Parathyroid adenoma (tissue), 2 donors: ENCODE data around the gene PKIG.

ENCODE experiments used
- H2AFZ ChIP-seq: fragments of 300-600 bp; sonication (generic); one replicate; pipeline ENCODE4 v1.7.0; 2017; ENCODE audit warnings: antibody characterized with exemption, mild to moderate bottlenecking
- H3K27ac ChIP-seq: fragments of 300-600 bp; sonication (generic); one replicate; pipeline ENCODE4 v1.7.0; 2017
- H3K27me3 ChIP-seq: fragments of 300-600 bp; sonication (generic); one replicate; pipeline ENCODE4 v1.7.0; 2017; ENCODE audit warnings: low read length; ENCODE audit not compliant: control insufficient read depth, insufficient read depth
- H3K36me3 ChIP-seq: fragments of 300-600 bp; sonication (generic); one replicate; pipeline ENCODE4 v1.7.0; 2017; ENCODE audit warnings: low read length; ENCODE audit not compliant: control insufficient read depth, insufficient read depth
- H3K4me1 ChIP-seq: fragments of 300-600 bp; sonication (generic); one replicate; pipeline ENCODE4 v1.7.0; 2017; ENCODE audit warnings: control low read depth
- H3K4me2 ChIP-seq: fragments of 300-600 bp; sonication (generic); one replicate; pipeline ENCODE4 v1.7.0; 2017; ENCODE audit warnings: low read length
- H3K4me3 ChIP-seq: fragments of 300-600 bp; sonication (generic); one replicate; pipeline ENCODE4 v1.7.0; 2017; ENCODE audit warnings: low read depth, low read length
- H3K79me2 ChIP-seq: fragments of 300-600 bp; sonication (generic); one replicate; pipeline ENCODE4 v1.7.0; 2017; ENCODE audit warnings: control low read depth
- H3K9ac ChIP-seq: fragments of 300-600 bp; sonication (generic); one replicate; pipeline ENCODE4 v1.7.0; 2017; ENCODE audit warnings: mild to moderate bottlenecking
- H3K9me3 ChIP-seq: fragments of 300-600 bp; sonication (generic); one replicate; pipeline ENCODE4 v1.7.0; 2017; ENCODE audit warnings: low read length; ENCODE audit not compliant: control insufficient read depth
- TF ChIP-seq, protein P1 (sequence below): fragments of 300-600 bp; sonication (generic); IDR thresholded peaks from one replicate; pipeline ENCODE4 v1.7.0; 2017; ENCODE audit warnings: antibody characterized with exemption, mild to moderate bottlenecking
- donor health status: primary hyperparathyroidism.

The PKIG gene

DNA sequence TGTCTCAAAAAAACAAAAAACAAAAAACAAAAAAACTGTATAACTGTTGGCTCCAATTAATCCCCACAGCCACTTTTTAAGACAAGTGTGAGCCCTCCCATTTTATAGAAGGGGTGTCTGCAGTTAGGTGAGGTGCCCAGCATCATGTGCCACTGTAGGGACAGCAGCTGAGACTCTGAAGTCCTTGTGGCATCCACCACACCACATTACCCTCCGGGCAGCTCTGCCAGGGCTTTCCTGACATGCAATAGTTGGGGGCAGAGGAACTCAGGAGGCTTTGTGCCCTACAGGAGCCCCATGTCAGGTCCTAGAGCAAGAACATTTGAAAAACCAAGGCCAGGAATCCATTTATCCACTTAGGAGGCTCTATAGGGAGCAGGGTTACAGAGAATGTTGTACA lies 17.3 kb downstream of the PKIG start:
- no peak overlapping the region for H3K4me3 ChIP-seq
- no peak overlapping the region for H3K4me2 ChIP-seq
- no peak overlapping the region for H2AFZ ChIP-seq
- H3K36me3 ChIP-seq: no peaks in the 10 kb centered on the region
- peak overlapping the region; percentile 70 for H3K27ac ChIP-seq
- no peaks in the 10 kb centered on the region for H3K27me3 ChIP-seq
- no peaks in the 10 kb centered on the region for H3K9me3 ChIP-seq
- peaks cover 35% of the 10 kb centered on the region for H3K79me2 ChIP-seq
- H3K9ac ChIP-seq: no peak overlapping the region
- TF ChIP-seq, protein P1, sequence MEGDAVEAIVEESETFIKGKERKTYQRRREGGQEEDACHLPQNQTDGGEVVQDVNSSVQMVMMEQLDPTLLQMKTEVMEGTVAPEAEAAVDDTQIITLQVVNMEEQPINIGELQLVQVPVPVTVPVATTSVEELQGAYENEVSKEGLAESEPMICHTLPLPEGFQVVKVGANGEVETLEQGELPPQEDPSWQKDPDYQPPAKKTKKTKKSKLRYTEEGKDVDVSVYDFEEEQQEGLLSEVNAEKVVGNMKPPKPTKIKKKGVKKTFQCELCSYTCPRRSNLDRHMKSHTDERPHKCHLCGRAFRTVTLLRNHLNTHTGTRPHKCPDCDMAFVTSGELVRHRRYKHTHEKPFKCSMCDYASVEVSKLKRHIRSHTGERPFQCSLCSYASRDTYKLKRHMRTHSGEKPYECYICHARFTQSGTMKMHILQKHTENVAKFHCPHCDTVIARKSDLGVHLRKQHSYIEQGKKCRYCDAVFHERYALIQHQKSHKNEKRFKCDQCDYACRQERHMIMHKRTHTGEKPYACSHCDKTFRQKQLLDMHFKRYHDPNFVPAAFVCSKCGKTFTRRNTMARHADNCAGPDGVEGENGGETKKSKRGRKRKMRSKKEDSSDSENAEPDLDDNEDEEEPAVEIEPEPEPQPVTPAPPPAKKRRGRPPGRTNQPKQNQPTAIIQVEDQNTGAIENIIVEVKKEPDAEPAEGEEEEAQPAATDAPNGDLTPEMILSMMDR: no peak
- peaks cover 15% of the 10 kb centered on the region for H3K4me1 ChIP-seq

DNA sequence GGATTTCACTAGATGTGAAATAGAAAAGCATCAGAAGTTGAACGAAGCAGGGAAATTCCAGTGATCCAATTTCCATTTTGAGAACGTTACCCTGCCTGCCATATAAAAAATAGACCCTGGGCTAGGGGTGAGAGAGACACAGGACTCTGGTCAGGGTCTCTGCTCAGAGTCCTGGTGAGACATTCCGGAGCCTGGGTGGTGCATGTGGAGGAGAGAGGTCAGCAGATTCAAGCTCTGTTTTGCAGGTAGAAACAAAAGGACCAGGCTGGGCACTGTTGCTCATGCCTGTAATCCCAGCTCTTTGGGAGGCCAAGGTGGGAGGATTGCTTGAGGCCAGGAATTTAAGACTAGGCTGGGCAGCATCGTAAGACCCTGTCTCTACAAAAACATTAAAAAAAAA lies 17.9 kb downstream of the PKIG start:
- H3K4me1 ChIP-seq: peaks cover 15% of the 10 kb centered on the region
- H3K4me3 ChIP-seq: no peak overlapping the region
- H2AFZ ChIP-seq: no peak overlapping the region
- H3K79me2 ChIP-seq: peaks cover 29% of the 10 kb centered on the region
- no peaks in the 10 kb centered on the region for H3K9me3 ChIP-seq
- H3K27me3 ChIP-seq: no peaks in the 10 kb centered on the region
- H3K27ac ChIP-seq: peak overlapping the region; percentile 70
- TF ChIP-seq, protein P1: no peak
- H3K4me2 ChIP-seq: no peak overlapping the region
- no peaks in the 10 kb centered on the region for H3K36me3 ChIP-seq
- H3K9ac ChIP-seq: no peak overlapping the region

DNA sequence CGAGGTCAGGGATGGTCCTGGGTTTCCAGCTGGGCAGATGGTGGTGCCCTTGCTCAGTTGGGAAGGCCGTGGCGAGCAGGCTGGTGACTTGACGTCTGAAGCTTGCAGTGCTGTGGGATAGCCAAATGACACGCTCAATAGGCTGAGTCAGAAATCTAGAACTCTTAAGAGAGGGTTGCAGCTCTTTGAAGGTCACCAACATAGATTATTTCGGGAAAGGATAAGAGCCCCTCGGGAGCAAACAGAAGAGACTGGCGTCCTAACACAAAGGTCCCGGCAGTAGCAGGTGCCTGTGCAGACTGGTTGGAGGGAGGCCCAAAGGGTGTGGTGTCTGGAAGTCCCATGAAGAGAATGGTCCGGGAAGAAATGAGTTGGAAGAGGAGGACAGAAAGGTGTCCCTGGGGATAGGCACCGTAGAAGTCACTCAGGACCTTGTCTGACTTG lies 18.4 kb downstream of the PKIG start:
- Histone ChIP-seq H3K36me3 (no peaks in the 10 kb centered on the region), H3K4me2 (no peak overlapping the region), H3K4me1 (peaks cover 15% of the 10 kb centered on the region), H3K79me2 (peaks cover 26% of the 10 kb centered on the region), H3K9me3 (no peaks in the 10 kb centered on the region), H3K27me3 (no peaks in the 10 kb centered on the region), H3K9ac (no peak overlapping the region), H3K27ac (peak overlapping the region; percentile 70), H2AFZ (no peak overlapping the region), H3K4me3 (no peak overlapping the region)
- TF ChIP-seq, protein P1: no peak

GRCh38 chr20:44601236-44601671 lies 18.9 kb downstream of the PKIG start:
- Histone ChIP-seq H3K9ac (no peak overlapping the region), H3K4me1 (peaks cover 15% of the 10 kb centered on the region), H3K79me2 (peaks cover 25% of the 10 kb centered on the region), H3K9me3 (no peaks in the 10 kb centered on the region), H3K27me3 (no peaks in the 10 kb centered on the region), H2AFZ (peak overlapping the region; percentile 67), H3K4me2 (no peak overlapping the region), H3K4me3 (no peak overlapping the region), H3K36me3 (no peaks in the 10 kb centered on the region), H3K27ac (peak overlapping the region; percentile 70)
- TF ChIP-seq, protein P1: no peak

- Histone ChIP-seq H3K27ac (peak overlapping the region; percentile 70), H2AFZ (peak overlapping the region; percentile 67), H3K9ac (no peak overlapping the region), H3K79me2 (peaks cover 20% of the 10 kb centered on the region), H3K27me3 (no peaks in the 10 kb centered on the region), H3K4me2 (peak overlapping the region; percentile 36), H3K4me1 (peaks cover 15% of the 10 kb centered on the region), H3K4me3 (no peak overlapping the region), H3K36me3 (no peaks in the 10 kb centered on the region), H3K9me3 (no peaks in the 10 kb centered on the region)
- TF ChIP-seq, protein P1: no peak
Observed at GRCh38 chr20:44601801-44602204, 19.4 kb downstream of the PKIG start.
